B cell (primary cell): ENCODE measurements around the gene CDK13. TPM values are rescaled to one million over a fixed set of nuclear protein-coding genes. Genes with fewer than 3 reads are reported as not detected.
A peak's percentile ranks its signal among the peaks of the same experiment; 100 is the strongest.

Source experiments
- ATAC-seq: fragments of 200-7000 bp; cut with Tn5 transposase; one replicate; pipeline ENCODE4 v1.10.0; 2021; ENCODE audit warnings: low read depth, mild to moderate bottlenecking, moderate number of reproducible peaks, moderate library complexity
- CTCF ChIA-PET: fragments of 350-600 bp; sonication (Branson Sonifier 250); formaldehyde crosslinking; loops from one replicate; lab custom pipeline; 2021; ENCODE audit warnings: antibody characterized with exemption, inconsistent platforms; lab: Charles Lee
- POLR2A ChIA-PET: fragments of 350-600 bp; sonication (Branson Sonifier 250); formaldehyde crosslinking; loops from one replicate; lab custom pipeline; 2021; ENCODE audit warnings: antibody characterized with exemption; lab: Charles Lee
- DNase-seq: peaks from one replicate; pipeline ENCODE4 v3.0.0; 2013
- H2AFZ ChIP-seq: 2 replicates; pipeline ENCODE4 v1.6.1; 2012; ENCODE audit warnings: mild to moderate bottlenecking, low read depth, low read length; ENCODE audit not compliant: insufficient read depth, poor library complexity, severe bottlenecking
- H3K27ac ChIP-seq, 2 donors: 1 replicate in 1 of 2; 2 replicates in 1 of 2; pipeline ENCODE4 v1.5.1; 2012 to 2013; ENCODE audit warnings: low read length in 2 of 2, mild to moderate bottlenecking in 2 of 2, moderate library complexity in 1 of 2
- H3K27me3 ChIP-seq, 4 experiments: fragments of 200-600 bp in 1 of 4; sonication (generic) in 1 of 4; replicated peaks in 1 of 4; 1 replicate in 2 of 4; 2 replicates in 2 of 4; pipeline versions ENCODE4 v1.6.1 to v1.7.0; 2013 to 2016; ENCODE audit warnings: low read length in 3 of 4, mild to moderate bottlenecking in 2 of 4, mixed read lengths in 1 of 4, moderate library complexity in 1 of 4; ENCODE audit not compliant: insufficient read depth in 4 of 4, control insufficient read depth in 3 of 4; ENCODE audit errors: control extremely low read depth in 1 of 4
- H3K36me3 ChIP-seq, 2 experiments: replicated peaks in 1 of 2; 1 replicate in 1 of 2; 2 replicates in 1 of 2; pipeline versions ENCODE4 v1.6.1 to v1.7.1; 2013; ENCODE audit warnings: low read length in 1 of 2; ENCODE audit not compliant: insufficient read depth in 2 of 2, control insufficient read depth in 1 of 2; ENCODE audit errors: control extremely low read depth in 1 of 2, extremely low read depth in 1 of 2
- H3K4me1 ChIP-seq, 2 donors: fragments of 200-600 bp in 1 of 2; sonication (generic) in 1 of 2; 1 replicate in 1 of 2; 2 replicates in 1 of 2; pipeline versions ENCODE4 v1.5.1 to v1.6.1; 2013 to 2017; ENCODE audit warnings: low read length in 2 of 2; ENCODE audit not compliant: control insufficient read depth in 2 of 2, insufficient read depth in 2 of 2
- H3K4me2 ChIP-seq: replicated peaks from 2 replicates; pipeline ENCODE3; 2012; ENCODE audit warnings: mild to moderate bottlenecking, low read depth, low read length; ENCODE audit not compliant: poor library complexity, severe bottlenecking
- H3K4me3 ChIP-seq, 5 experiments: fragments of 200-600 bp in 1 of 5; sonication (generic) in 1 of 5; 1 replicate in 3 of 5; 2 replicates in 2 of 5; pipeline versions ENCODE4 v1.5.1 to v1.7.0; 2011 to 2016; ENCODE audit warnings: low read length in 4 of 5, mild to moderate bottlenecking in 4 of 5, low read depth in 2 of 5, control low read depth in 1 of 5, moderate library complexity in 1 of 5; ENCODE audit not compliant: insufficient read depth in 1 of 5; ENCODE audit errors: control extremely low read depth in 1 of 5, extremely low read depth in 1 of 5
- H3K79me2 ChIP-seq: fragments of 200-600 bp; sonication (generic); one replicate; pipeline ENCODE4 v1.6.0; 2016; ENCODE audit warnings: low read length; ENCODE audit not compliant: control insufficient read depth, insufficient read depth
- H3K9ac ChIP-seq: fragments of 200-600 bp; sonication (generic); 2 replicates; pipeline ENCODE4 v1.6.1; 2017; ENCODE audit warnings: mild to moderate bottlenecking, low read length, moderate library complexity
- H3K9me3 ChIP-seq, 3 donors: one replicate each; pipeline versions ENCODE4 v1.6.1 to v1.7.1; 2013; ENCODE audit warnings: low read length in 2 of 3; ENCODE audit not compliant: control insufficient read depth in 2 of 3, insufficient read depth in 1 of 3; ENCODE audit errors: control extremely low read depth in 1 of 3
- H4K20me1 ChIP-seq: 2 replicates; pipeline ENCODE4 v1.6.0; 2012; ENCODE audit warnings: mild to moderate bottlenecking, low read length; ENCODE audit not compliant: insufficient read depth, control insufficient read depth, poor library complexity, severe bottlenecking
- H3K27ac Mint-ChIP-seq: one replicate; pipeline ENCODE4 v1.8.0; 2021; ENCODE audit warnings: mixed read lengths
- H3K27me3 Mint-ChIP-seq: one replicate; pipeline ENCODE4 v1.8.0; 2021; ENCODE audit warnings: mixed read lengths
- H3K4me1 Mint-ChIP-seq: one replicate; pipeline ENCODE4 v1.8.0; 2021; ENCODE audit warnings: mixed read lengths
- H3K4me3 Mint-ChIP-seq: one replicate; pipeline ENCODE4 v1.8.0; 2021; ENCODE audit warnings: mixed read lengths
- H3K9me3 Mint-ChIP-seq: one replicate; pipeline ENCODE4 v1.8.0; 2022; ENCODE audit warnings: mixed read lengths; ENCODE audit not compliant: insufficient read depth
- EZH2 ChIP-seq: IDR thresholded peaks from 2 replicates; pipeline ENCODE4 v1.6.1; 2012; ENCODE audit warnings: borderline replicate concordance, low read depth, mild to moderate bottlenecking, moderate library complexity, low read length; ENCODE audit not compliant: insufficient read depth, poor library complexity, severe bottlenecking
- WGBS: methylation state at CpG from one replicate; pipeline ENCODE4 v1.1.5; 2013; ENCODE audit warnings: missing lambda C conversion rate; ENCODE audit not compliant: insufficient coverage; 5-methylcytosine and 5-hydroxymethylcytosine counted together
- intact Hi-C: fragments of 100-400 bp; cut with micrococcal nuclease; formaldehyde crosslinking; loops from one replicate; pipeline ENCODE4 v1.10.0; 2022
- polyA plus RNA-seq: library from polyadenylated mRNA; depleted of rRNA; stranded (reverse); fragments of >200 nt; gene quantifications from 2 replicates; pipeline ENCODE4 v1.2.3, GENCODE V29; 2012
- total RNA-seq, 2 donors: library from RNA; stranded (reverse); fragments of 120-200 nt in 1 of 2; gene quantifications; 1 replicate in 1 of 2; 2 replicates in 1 of 2; pipeline versions ENCODE4 v1.2.3 to v1.2.4, GENCODE V29; 2013 to 2022
- TF ChIP-seq, protein P1 (sequence below): fragments of 200-600 bp; IDR thresholded peaks from one replicate; pipeline ENCODE4 v1.8.0; 2022; ENCODE audit warnings: antibody characterized with exemption, mild to moderate bottlenecking

Gene CDK13
- total and polyA plus RNA-seq, 2 donors (not counting 1 experiment from before 2014, with no cell fraction given) = 56.1 to 146 TPM

- H3K36me3 ChIP-seq = no peaks in the 10 kb centered on the region
- DNase-seq = peak; percentile 54
- Mint-ChIP-seq H3K4me3 (peak overlapping the region; percentile 68), H3K27ac (peak overlapping the region; percentile 84), H3K9me3 (no peaks in the 10 kb centered on the region), H3K4me1 (peaks cover 81% of the 10 kb centered on the region), H3K27me3 (no peaks in the 10 kb centered on the region)
- H3K79me2 ChIP-seq = peaks cover 100% of the 10 kb centered on the region
- TF ChIP-seq EZH2 = no peak
- TF ChIP-seq, protein P1, sequence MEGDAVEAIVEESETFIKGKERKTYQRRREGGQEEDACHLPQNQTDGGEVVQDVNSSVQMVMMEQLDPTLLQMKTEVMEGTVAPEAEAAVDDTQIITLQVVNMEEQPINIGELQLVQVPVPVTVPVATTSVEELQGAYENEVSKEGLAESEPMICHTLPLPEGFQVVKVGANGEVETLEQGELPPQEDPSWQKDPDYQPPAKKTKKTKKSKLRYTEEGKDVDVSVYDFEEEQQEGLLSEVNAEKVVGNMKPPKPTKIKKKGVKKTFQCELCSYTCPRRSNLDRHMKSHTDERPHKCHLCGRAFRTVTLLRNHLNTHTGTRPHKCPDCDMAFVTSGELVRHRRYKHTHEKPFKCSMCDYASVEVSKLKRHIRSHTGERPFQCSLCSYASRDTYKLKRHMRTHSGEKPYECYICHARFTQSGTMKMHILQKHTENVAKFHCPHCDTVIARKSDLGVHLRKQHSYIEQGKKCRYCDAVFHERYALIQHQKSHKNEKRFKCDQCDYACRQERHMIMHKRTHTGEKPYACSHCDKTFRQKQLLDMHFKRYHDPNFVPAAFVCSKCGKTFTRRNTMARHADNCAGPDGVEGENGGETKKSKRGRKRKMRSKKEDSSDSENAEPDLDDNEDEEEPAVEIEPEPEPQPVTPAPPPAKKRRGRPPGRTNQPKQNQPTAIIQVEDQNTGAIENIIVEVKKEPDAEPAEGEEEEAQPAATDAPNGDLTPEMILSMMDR = no peak
- ChIA-PET POLR2A (interaction anchor here (1.2 kb wide), 1 partner anchor 20 kb away, joined by 6 read pairs; no protein-coding TSS in a partner anchor), CTCF (interaction anchor here (1.0 to 1.8 kb wide), 4 partner anchors 15 to 80 kb away, joined by 3 to 8 read pairs (median 4); no protein-coding TSS in a partner anchor)
- peaks cover 89 to 97% of the 10 kb centered on the region in 2 donors for H3K4me1 ChIP-seq
- WGBS = no CpG with 5 or more reads among the region's 3 CpGs
- peak overlapping the region; percentile 57 for H3K4me2 ChIP-seq
- H3K9ac ChIP-seq = peak overlapping the region; percentile 8
- intact Hi-C loops = loop anchor here (2.0 kb wide), 2 partner anchors 13 to 15 kb away; no protein-coding TSS in a partner anchor
- peak; percentile 63 for ATAC-seq
- H3K27ac ChIP-seq = peak overlapping the region; percentile 46 to 80
- peak overlapping the region in 1 of 5 experiments; percentile 37 for H3K4me3 ChIP-seq
- no peaks in the 10 kb centered on the region for H3K27me3 ChIP-seq
- peaks cover 23% of the 10 kb centered on the region for H4K20me1 ChIP-seq
- H3K9me3 ChIP-seq = peaks cover 0 to 3% (median 0%) of the 10 kb centered on the region in 3 donors
- H2AFZ ChIP-seq = no peak overlapping the region
Observed at GRCh38 chr7:39971924-39972323, 21.9 kb downstream of the CDK13 start.

DNA sequence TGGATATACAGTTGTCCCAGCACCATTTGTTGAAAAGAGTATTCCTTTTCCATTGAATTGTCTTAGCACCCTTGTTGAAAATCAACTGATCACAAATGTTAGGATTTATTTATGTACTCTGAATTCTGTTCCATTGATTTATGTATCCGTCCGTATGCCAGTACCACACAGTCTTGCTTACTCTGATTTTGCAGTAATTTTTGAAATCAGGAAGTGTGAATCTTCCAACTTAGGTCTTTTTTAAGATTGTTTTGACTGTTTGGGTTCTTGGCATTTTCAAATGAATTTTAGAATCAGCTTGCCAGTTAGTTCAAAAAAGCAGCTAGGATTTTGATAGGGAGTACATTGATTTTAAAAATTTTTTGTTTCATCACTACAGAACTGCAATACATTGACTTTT, 23.7 kb downstream of the CDK13 start:
- DNase-seq = no peak
- no peak overlapping the region for H2AFZ ChIP-seq
- H3K27ac ChIP-seq = peak overlapping the region in 1 of 2 donors; percentile 80
- no CpG with 5 or more reads among the region's 2 CpGs for WGBS
- peaks cover 100% of the 10 kb centered on the region for H3K79me2 ChIP-seq
- H3K36me3 ChIP-seq = no peaks in the 10 kb centered on the region
- H3K9me3 Mint-ChIP-seq = no peaks in the 10 kb centered on the region
- H3K27me3 Mint-ChIP-seq = no peaks in the 10 kb centered on the region
- no peaks in the 10 kb centered on the region for H3K27me3 ChIP-seq
- peak overlapping the region; percentile 38 for H3K4me2 ChIP-seq
- peaks cover 19% of the 10 kb centered on the region for H4K20me1 ChIP-seq
- TF ChIP-seq, protein P1 = no peak
- TF ChIP-seq EZH2 = no peak
- H3K4me1 Mint-ChIP-seq = peaks cover 62% of the 10 kb centered on the region
- H3K4me3 ChIP-seq = no peak overlapping the region
- H3K27ac Mint-ChIP-seq = peak overlapping the region; percentile 29
- H3K9me3 ChIP-seq = peaks cover 0 to 3% (median 0%) of the 10 kb centered on the region in 3 donors
- intact Hi-C loops = loop anchor here (2.0 kb wide), 2 partner anchors 13 to 15 kb away; no protein-coding TSS in a partner anchor
- peaks cover 88 to 98% of the 10 kb centered on the region in 2 donors for H3K4me1 ChIP-seq
- ChIA-PET CTCF (interaction anchor here (0.7 to 1.1 kb wide), 3 partner anchors 15 to 22 kb away, joined by 3 to 4 read pairs (median 3); no protein-coding TSS in a partner anchor), POLR2A (no interaction called here)
- no peak for ATAC-seq
- H3K9ac ChIP-seq = no peak overlapping the region
- H3K4me3 Mint-ChIP-seq = peak overlapping the region; percentile 35
